Left hindlimb (tissue), 1 donor: ENCODE results near the gene HIRA.
"Not testable (repeated sequence)": the region's sequence is repeated elsewhere in the genome, so short reads cannot be mapped to it uniquely, and the experiment has no call there.

Source experiments
- DNase-seq: peaks from one replicate; pipeline ENCODE4 v3.0.0-alpha.2; 2018

The HIRA gene

DNA sequence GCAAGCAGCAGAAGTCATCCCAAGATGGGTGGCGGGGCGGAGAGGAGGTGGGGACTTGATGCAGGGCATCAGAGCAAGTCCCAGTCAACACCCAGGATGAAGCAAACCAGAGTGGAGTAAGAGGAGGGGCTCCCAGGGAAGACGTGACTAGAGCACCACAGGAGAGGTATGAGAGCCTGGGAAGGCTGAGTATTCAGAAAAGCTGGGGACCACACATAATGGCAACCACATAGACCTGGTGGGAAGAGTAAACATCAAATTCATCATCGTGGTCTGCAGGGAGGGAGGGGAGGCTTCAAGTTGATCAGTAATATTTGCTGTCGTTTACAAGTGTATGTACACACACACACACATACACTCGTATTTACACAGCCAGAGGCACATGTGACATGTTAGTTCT lies 79.3 kb downstream of the HIRA start:
- DNase-seq, result no peak

DNA sequence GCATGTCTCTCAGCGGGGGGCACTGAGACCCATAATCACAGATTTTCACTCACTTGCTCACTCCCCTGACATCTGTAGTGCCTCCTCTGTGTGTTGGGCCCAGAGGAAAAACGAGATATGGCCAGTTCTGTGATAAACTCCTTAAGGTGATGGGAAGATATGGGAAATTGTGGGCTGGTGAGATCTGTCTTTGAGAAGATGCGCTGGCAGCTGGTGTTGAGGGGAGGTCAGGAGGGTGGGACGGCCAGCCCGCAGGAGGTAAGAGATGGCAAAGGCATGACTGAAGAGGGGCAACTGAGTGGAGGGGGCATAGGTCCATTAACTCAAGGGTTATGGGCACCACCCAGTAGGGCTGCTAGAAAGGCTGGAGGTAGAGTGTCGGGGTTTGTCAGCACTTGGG lies 79.9 kb downstream of the HIRA start:
- no peak for DNase-seq

DNA sequence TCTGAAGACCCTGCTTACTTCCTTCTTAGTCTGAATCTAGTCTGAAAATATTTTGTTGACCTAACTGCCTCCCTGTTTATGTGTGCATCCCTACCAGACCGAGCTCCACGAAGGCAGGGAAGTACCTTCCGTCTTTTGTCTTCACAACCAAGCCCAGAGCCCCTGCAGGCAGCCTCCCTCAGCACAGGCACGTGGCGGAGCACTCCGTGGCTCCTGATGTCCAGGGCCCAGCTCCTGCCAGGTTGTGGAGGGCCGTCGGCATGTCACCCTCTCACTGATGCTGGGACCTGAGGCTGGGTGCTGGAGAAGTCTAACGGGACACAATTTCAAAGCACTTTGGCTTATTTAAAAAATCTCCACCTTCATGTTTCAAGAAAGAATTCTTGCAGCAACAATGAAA lies 80.6 kb downstream of the HIRA start:
- DNase-seq, result no peak

DNA sequence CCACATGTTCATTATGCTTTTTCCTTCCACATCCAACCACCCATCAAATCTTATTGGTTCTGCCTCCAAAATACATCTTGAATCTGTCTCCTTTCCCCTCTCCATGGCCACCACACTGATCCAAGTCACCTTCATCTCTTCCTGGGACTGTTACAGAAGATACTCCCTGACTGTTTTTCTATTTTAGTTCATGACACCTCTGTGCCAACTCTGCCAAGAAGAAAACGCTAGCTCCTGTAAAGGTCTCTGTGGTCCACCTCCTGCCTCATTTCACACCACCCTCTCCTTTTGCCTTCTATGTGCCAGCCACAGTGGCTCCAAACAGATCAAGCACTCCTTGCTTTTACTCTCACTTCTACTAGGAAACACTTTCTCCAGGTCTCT lies 81.1 kb downstream of the HIRA start:
- no peak for DNase-seq

DNA sequence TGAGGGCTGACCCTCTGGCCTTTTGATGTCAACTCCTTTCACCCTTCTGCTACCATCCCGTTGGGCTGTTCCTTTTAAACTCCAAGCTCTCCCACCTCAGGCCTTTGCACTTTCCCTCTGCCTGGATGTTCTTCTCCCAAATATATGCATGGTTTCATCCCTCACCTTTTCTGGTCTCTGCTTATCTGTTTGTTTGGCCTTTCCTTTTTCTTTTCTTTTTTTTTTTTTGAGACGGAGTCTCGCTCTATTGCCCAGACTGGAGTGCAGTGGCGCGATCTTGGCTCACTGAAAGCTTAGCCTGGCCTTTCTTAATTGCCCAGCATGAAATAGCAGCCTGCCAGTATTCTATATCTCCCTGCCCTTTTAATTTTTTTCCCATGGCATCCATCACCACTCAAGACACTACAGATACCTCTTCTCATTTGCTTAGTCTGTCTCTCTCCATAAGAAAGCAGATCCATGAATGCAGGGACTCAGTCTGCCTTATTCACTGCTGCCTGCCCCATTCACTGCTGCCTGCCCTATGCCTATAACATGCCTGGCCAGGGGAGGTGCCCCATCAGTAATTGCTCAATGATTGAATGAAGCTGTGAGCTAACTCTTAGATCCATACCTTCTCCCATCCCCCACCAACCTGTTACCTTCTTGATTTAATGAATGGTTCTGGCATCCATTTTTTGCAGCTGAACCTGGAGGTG lies 81.6 kb downstream of the HIRA start:
- DNase-seq, result no peak

DNA sequence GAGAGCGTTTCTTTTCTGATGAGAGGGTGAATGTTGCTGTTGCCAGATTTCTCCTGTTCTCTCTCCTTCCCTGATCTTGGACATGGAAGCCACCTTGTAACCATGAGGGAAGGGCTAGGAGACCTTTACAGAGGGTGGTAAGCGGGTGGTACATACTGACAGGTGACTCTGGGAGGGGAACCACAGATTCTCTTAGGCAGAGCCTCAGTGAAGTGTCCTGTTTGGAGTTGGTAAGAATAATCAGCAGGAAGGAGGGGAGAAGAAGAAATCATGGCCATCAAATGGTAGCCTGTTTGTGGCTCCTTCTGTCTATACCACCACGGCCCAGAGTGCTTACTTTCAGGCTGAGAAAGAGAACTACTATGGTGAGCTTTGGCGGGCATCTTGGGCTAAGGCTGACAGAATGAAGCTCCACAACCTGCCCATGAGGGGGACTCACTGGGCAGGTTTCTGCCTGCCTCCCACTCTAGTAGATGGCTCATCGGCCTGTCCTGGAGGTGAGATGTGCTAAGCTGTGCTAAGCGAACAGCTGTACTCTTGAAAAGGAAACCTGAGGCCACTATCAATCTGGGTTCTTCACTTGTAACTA lies 84.8 kb downstream of the HIRA start:
- no peak for DNase-seq

DNA sequence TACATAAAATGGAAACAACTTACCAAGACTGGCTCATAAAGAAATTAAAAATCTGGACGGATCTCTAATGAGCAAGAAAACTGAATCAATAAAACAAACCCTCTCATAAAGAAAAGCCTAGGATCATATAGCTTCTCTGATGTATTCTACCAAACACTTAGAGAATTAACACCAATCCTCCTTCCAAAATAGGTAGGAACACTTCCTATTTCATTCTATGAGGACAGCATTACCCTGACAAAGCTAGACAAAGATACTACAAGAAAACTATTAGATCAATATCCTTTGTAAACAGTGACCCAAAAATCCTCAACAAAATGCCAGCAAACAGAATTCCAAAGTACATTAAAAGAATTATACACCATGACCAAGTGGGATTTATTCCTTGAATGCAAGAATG lies 87.1 kb downstream of the HIRA start:
- no peak for DNase-seq

DNA sequence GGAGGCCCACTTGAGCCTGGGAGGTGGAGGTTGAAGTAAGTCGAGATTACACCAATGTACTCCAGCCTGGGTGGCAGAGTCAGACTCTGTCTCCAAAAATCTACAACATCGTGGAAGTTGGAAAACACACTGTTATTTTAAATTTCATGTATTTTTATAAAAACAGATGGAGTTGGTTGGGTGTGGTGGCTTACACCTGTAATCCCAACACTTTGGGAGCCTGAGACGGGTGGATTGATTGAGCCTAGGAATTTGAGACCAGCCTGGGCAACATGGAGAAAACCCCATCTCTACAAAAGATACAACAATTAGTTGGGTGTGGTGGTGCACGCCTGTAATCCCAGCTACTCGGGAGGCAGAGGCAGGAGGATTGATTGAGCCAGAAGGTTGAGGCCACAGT lies 88.1 kb downstream of the HIRA start:
- DNase-seq, result no peak

DNA sequence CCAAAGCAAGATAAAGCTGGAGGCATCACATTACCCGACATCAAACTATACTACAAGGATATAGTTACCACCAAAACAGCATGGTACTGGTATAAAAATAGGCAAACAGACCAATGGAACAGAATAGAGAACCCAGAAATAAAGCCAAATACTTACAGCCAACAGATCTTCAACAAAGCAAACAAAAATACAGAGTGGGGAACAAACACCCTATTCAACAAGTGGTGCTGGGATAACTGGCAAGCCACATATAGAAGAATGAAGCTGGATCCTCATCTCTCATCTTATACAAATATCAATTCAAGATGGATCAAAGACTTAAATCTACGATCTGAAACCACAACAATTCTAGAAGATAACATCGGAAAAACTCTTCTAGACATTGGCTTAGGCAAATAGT lies 90.0 kb downstream of the HIRA start:
- no peak for DNase-seq

DNA sequence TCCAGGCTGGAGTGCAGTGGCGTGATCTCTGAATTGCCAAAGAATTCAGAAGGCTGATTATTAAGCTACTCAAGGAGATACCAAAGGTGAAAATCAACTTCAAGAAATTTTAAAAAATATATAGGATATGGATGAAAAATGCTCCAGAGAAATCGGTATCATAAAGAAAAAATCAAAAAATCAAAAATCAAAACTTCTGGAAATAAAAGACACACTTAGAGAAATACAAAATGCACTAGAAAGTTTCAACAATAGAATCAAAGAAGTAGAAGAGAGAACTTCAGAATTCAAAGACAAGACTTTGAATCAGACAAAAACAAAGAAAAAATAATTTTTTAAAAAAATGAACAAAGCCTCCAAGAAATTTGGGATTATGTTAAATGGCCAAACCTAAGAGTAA lies 94.4 kb downstream of the HIRA start:
- no peak for DNase-seq

DNA sequence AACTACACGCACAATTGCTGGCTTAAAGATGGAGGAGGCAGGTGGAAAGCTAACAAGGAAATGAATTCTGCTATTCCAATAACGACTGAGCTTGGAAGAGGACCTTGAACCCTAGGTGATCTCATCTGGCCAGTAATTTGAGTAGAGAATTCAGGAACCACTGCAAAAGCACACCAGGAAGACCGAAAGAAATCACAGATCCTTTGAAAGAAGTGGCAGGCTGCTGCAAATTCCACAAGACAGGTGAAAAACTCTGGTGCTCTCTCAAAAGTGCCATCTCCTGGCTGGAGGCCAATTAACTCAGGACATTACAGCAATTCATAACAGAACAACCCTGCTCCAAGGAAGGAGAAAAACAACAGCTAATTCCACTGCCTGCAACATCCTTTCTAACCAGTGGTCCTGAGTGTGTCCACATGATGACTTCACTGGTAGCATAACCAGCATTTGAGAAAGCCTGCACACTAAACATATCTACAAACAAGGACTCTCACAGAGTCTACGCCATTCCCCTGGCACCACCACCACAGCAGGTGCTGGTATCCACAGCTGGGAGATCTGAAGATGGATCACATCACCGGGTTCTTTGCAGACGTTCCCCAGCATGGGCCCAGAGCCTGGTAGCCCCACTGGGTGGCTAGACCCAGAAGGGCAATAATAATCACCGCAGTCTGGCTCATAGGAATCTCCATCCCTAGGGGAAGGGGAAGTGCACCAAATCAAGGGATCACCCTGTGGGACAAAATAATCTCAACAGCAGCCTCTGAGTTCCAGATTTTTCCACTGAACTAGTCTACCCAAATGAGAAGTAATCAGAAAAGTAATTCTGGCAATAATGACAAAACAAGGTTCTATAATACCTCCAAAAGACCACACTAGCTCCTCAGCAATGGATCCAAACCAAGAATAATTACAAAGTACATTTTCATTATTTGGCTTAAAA lies 95.1 kb downstream of the HIRA start:
- DNase-seq, result no peak

DNA sequence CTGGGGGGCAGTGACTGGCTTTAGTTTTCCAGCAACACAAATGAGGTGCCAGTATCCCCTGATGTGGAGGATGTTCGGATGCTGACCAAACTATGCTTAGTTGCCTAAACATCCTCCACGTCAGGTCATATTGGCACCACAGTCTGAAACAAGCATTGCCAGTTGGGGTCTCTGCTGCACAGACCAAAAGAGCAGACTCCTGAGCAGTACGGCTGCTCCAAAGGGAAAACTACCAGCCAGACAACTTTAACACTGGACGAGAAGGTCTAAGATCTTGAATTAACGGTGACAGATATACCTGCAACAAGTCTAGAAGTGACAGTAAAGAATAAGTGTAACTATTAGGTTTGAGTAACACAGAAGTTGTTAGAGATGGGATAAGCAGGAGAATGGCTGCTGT lies 99.6 kb downstream of the HIRA start:
- no peak for DNase-seq

DNA sequence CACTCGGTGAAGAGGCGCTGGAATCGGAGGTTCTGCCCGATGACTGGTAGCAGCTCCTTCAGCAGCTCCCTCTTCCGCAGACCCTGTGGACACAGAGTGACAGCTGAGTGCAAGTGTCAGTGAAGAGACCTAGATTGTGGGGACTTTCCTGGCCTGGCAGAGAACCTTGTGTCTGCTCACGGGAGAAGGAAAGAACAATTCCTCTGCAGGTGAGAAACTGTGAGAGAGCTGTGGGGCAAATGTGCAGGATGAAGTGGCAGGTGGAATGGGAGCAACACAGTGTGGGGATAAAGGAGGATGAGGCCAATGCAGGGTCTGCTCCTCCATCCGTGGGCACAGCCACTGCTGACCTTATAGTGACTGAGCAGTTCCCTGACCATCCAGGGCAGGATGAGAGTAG lies 100.1 kb downstream of the HIRA start:
- no peak for DNase-seq

DNA sequence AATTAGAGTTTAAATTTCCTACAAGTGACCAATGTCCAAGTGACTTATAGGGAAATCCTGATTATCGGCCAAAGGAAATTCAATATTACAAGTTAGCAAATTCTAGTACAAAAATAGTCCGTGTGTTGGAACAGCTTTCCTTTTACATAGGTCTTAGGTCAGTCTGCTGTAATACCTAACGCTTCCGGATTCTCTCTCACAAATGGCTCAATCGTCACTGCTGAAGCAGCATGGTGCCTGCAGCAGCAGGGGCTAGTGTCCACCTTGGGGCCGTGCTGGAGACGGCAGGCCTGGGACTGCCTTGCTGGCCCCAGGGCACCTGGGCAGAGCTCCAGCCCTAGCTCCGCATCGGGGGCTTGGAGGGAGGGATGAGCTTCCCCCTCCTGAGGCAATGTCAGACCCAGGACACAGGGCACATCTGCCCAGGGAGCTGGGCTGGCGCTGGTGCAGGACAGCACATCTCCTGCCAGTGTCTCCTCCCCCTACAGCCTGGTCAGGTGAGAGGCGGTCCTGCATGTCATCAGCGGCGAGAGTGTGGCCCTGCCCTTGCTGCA lies 100.6 kb downstream of the HIRA start:
- DNase-seq, result no peak

DNA sequence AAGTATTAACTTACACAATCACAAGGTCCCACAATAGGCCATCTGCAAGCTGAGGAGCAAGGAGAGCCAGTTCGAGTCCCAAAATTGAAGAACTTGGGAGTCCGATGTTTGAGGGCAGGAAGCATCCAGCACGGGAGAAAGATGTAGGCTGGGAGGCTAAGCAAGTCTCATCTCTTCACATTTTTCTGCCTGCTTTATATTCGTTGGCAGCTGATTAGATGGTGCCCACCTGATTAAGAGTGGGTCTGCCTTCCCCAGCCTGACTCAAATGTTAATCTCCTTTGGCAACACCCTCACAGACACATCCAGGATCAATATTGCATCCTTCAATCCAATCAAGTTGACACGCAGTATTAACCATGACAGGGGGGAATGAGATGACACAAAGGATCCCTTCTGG lies 101.3 kb downstream of the HIRA start:
- not testable (repeated sequence) for DNase-seq

DNA sequence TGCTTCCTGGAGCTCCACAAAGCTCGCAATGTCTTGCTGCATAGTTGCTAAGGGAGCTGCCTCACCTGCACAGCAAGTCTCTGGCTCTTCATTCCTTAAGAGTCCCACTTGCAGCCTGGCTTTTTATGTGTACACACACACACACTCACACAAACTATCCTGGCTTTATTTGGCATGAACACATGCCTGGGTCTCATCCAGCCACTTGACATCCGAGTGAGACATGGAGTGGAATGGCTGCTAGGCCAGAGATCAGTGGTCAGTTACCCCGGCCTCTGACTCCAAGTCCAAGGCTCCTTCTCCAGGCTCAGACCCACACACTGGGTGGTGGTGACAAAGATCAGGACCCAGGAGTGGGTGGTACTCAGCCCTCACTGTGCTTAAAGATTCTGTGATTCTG lies 102.1 kb downstream of the HIRA start:
- no peak for DNase-seq

DNA sequence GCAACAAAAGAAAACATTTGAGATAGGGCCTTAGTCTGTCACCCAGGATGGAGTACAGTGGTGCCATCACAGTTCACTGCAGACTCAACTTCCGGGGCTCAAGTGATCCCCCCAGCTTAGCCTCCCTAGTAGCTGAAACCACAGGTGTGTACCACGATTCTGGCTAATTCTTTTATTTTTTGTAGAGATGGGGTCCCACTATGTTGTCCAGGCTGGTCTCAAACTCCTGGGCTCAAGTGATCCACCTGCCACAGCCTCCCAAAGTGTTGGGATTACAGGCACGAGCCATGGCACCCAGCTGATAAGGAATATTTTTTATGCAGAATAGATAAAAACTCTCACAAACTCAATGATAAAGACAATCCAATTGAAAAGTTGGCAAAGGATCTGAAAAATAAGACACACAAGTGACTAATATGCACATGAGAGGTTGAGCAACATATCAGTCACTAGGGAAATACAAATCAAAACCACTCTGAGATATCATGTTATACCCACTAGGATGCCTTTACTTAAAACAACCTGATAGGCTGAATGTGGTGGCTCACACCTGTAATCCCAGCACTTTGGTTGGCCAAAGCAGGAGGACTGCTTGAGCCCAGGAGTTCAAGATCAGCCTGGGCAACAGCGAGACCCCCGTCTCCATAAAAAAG lies 106.1 kb downstream of the HIRA start:
- DNase-seq, result no peak

DNA sequence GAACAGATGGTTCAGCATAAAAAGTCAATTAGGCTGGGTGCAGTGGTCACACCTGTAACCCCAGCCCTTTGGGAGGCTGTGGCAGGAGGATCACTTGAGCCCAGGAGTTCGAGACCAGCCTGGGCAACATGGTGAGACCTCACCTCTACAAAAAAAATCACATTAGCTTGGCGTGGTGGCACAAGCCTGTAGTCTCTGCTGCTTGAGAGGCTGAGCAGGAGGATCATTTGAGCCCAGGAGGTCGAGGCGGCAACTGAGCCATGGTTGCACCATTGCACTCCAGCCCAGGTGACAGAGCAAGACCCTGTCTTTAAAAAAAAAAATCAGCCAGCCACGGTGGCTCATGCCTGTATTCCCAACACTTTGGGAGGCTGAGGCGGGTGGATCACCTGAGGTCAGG lies 108.1 kb downstream of the HIRA start:
- not testable (repeated sequence) for DNase-seq

DNA sequence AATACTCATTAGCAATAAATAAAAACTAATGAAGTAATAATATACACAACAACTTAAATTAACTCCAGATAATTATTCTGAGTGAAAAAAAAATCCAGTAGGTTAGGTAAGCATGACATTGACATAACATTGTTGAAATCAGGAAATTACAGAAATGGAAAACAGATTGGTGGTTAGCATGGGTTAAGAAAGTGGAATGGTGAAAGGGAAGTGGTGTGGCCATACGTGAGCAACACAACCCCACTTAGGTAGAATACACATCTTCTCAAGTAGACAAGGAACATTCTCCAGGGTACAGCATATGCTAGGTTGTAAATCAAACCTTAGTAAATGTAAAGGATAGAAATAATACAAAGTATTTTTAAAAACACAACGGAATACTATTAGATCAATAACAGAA lies 109.8 kb downstream of the HIRA start:
- no peak for DNase-seq

DNA sequence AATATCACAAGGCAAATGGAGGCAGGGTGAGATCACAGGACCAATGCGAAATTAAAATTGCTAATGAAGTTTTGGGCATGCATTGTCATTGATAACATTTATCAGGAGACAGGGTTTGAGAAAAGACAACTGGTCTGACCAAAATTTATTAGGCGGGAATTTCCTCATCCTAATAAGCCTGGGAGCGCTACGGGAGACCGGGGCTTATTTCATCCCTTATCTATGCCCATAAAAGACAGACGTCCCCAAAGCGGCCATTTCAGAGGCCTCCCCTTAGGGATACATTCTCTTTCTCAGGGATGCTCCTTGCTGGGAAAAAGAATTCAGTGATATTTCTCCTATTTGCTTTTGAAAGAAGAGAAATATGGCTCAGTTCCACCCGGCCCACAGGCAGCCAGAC lies 111.4 kb downstream of the HIRA start:
- not testable (repeated sequence) for DNase-seq

DNA sequence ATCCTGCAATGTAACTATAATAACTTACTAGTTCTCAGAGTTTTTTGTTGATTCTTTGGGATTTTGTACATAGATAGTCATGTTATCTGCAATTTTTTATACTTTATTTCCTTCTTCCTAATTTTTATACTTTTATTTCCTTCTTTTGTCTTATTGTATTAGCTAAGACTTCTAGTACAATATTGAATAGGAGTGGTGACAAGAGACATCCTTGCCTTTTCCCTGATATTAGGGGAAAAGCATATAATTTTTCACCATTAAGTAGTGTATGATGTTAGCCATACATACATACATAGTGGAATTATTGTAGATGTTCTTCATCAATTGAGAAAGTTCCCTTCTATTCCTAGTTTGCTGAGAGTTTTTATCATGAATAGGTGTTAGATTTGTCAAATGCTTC lies 112.3 kb downstream of the HIRA start:
- no peak for DNase-seq

DNA sequence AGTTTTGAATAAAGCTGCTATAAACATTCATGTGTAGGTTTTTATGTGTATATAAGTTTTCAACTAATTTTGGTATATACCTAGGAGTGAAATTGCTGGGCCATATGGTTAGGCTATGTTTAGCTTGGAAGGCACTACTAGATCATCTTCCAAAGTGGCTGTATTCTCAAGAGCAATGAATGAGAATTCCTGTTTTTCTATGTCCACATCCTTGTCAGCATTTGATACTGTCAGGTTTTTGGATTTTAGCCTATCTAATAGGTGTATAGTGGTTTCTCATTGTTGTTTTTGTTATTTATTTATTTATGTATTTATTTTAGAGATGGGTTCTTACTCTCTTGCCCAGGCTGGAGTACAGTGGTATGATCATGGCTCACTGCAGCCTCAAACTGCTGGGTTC lies 113.7 kb downstream of the HIRA start:
- DNase-seq, result no peak

DNA sequence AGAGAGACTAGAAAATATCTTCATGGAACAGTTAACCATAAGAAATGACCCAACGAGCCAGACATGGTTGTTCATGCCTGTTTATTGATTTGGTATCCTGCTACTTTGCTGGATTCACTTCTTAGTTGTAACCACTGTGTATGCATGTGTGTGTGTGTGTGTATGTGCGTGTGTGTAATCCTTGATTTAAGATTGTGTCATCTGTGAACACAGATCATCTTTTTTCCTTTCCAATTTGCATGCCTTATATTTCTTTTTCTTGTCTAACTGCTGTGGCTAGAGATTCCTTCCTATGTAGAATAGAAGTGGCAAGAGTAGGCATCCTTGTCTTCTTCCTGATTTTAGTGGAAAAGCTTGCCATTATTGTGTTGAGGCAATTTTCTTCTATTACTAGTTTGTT lies 123.7 kb downstream of the HIRA start:
- no peak for DNase-seq
